Inflammatory macrophage treated with lipopolysaccharide for 4 hours (primary cell): Measurements from ENCODE around the gene CTF1.
A peak's percentile ranks its signal among the peaks of the same experiment; 100 is the strongest.
"Not testable (repeated sequence)": the region's sequence is repeated elsewhere in the genome, so short reads cannot be mapped to it uniquely, and the experiment has no call there.

ENCODE experiments used
- DNase-seq: peaks from one replicate; pipeline ENCODE4 v3.0.0-alpha.2; 2020

Gene CTF1

GRCh38 chr16:30896261-30896888 lies at the start of gene CTF1:
Gene CTF1, plus strand, starts transcription at chr16:30896614. Its CDS starts 30 bp downstream, at chr16:30896644.
- no peak for DNase-seq

DNA sequence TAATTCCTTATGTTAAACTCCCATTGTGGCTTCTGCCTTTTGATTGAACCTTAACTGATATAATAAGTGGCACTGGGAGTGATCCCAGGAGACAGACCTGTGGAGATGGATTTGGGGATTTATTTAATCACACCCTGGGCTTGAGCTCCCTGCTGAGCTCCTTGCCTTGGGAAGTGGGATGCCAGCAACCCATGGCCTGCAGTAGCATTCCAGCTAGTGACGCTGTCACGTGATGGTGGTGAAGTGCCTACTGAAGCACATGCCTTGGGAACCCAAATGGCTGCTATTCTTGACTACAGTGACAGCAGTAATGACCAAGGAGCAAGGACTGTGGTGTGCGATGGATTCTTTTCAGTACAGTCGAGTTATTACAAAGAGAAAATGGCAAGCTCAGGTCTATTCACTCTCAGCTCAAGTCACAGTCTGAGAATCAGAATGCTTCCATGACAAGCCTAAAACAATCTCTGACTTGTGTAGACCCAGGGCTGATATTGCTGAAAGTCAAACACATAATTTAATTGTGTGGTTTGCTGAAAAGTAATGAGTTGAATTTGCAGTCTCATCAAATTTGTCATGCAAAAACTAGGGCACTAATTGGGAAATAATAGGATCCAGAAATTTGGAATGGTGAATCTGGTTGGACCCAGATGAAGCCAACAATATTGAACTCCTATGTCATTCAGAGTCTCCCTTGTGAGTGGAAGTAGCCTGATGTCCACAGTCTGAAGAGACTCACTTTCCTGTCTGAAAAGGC lies 49.6 kb upstream of the CTF1 start:
- DNase-seq, result no peak

GRCh38 chr16:30850246-30850645 lies 46.2 kb upstream of the CTF1 start:
- no peak for DNase-seq

DNA sequence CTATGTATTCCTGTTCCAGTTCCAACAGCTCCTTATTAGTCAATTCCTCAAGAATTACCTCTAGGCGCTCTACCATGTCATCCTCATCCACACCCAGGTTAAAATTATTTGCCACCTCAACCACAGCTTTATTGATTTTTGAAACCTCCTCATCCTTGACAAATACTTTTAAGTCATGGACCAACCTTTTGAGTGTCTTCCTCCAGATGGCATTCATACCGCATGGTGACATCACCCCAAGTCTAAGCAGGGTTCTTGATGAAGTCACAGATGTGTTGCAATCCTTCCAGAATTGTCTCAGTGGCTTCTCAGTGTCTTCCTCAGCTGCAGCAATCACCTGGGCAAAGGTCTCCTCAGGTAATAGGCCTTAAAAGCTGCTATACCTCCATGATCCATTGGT lies 42.7 kb upstream of the CTF1 start:
- DNase-seq, result peak; percentile 44

DNA sequence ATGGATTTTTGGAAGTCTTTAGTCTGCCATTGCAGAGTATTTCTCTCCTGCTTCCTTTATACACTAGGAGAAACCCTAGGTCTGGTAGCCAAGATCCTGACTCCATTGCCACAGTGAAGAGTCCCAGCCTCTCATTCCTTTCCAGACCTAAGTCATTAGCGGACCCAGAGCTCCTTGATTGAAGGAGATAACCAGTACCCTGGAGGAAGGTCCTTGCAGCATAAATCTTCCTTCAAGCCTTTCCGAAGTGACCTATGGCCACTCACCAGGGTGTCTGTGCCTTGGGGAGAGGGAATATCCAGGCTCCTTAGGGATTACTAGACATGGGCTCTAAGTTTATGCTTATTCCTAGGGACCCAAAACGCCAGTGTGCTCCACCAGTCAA lies 38.3 kb upstream of the CTF1 start:
- no peak for DNase-seq

DNA sequence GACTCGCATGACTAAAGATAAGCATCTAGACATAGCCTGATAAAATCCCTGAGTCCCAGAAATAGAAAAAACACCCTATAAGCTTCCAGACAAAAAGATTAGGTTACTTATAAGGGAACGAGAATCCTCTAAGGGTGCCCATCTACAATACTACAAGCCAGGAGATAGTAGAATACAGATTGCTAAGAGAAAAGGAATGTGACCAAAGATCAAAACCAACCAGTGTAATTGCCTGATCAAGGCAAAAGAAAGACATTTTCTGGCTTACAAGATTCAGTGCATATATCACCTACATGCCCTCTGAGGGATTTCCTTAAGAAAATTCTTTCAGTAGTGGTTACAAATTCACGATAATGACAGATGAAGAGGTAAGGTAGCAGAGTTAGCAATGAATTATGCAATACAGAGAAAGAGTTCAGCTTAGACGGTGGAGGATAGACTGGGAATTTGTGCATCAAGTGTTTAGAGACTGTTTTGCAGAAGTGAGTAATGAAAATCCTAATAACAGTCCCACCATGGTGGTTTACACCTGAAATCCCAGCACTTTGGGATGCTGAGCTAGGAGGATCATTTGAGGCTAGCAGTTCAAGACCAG lies 37.5 kb upstream of the CTF1 start:
- no peak for DNase-seq

DNA sequence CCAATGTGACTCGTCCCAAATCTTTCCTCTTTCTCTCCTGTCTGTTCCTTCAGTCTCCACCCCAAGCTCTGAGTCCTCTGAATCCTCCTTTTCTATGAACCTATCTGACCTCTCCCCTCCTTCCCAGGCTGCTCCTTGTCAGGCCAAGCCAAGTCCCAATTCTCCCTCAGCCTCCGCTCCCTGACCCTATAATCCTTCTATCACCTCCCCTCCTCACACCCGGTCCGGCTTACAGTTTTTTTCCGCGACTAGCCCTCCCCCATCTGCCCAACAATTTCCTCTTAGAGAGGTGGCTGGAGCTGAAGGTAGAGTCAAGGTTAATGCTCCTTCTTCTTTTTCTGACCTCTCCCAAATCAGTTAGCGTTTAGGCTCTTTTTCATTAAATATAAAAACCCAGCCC lies 35.7 kb upstream of the CTF1 start:
- not testable (repeated sequence) for DNase-seq

- not testable (repeated sequence) for DNase-seq
Observed at GRCh38 chr16:30863178-30863577, 33.2 kb upstream of the CTF1 start.

GRCh38 chr16:30866031-30866430 lies 30.4 kb upstream of the CTF1 start:
- no peak for DNase-seq

DNA sequence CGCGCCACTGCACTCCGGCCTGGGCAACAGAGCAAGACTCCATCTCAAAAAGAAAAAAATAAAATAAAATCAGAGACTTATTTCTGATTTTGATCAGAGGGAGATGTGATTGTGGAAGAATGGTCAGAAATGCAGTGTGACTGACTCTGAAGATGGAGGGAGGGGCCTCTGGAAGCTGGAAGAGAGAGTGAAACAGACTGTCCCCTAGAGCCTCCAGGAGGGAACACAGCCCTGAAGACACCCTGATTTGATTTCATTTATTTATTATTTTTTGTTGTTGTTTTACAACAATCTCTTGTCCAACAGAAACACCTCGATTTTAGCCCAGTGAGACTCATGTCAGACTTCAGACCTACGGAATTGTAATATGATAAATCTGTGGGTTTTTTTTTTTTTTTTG lies 28.7 kb upstream of the CTF1 start:
- DNase-seq, result peak; percentile 15

GRCh38 chr16:30870904-30871303 lies 25.5 kb upstream of the CTF1 start:
- no peak for DNase-seq

DNA sequence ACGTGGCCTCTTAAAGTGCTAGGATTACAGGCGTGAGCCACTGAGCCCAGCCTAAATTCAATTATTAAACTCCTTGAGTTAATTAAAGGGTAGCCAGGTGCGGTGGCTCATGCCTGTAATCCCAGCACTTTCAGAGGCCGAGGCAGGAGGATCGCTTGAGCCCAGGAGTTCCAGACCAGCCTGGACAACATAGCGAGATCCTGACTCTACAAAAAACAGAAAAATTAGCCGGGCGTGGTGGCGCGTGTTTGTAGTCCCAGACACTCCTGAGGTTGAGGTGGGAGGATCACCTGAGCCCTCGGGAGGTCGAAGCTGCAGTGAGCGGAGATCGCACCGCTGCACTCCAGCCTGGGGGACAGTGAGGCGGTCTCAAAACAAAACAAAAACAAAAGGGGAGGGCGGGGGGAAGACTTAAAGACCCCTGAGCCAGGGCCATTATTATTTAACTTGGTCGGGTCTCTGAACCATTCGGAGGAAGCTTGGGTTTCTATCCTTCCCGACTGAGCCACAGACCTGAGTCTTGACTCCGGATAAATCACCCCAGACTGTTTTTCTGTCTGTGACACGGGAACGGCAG lies 22.1 kb upstream of the CTF1 start:
- DNase-seq, result no peak

- DNase-seq, result peak; percentile 91
Observed at GRCh38 chr16:30874821-30875717, 21.3 kb upstream of the CTF1 start.

GRCh38 chr16:30875871-30876801 lies 20.3 kb upstream of the CTF1 start:
- DNase-seq, result peak; percentile 69

GRCh38 chr16:30876867-30877266 lies 19.5 kb upstream of the CTF1 start:
- no peak for DNase-seq

DNA sequence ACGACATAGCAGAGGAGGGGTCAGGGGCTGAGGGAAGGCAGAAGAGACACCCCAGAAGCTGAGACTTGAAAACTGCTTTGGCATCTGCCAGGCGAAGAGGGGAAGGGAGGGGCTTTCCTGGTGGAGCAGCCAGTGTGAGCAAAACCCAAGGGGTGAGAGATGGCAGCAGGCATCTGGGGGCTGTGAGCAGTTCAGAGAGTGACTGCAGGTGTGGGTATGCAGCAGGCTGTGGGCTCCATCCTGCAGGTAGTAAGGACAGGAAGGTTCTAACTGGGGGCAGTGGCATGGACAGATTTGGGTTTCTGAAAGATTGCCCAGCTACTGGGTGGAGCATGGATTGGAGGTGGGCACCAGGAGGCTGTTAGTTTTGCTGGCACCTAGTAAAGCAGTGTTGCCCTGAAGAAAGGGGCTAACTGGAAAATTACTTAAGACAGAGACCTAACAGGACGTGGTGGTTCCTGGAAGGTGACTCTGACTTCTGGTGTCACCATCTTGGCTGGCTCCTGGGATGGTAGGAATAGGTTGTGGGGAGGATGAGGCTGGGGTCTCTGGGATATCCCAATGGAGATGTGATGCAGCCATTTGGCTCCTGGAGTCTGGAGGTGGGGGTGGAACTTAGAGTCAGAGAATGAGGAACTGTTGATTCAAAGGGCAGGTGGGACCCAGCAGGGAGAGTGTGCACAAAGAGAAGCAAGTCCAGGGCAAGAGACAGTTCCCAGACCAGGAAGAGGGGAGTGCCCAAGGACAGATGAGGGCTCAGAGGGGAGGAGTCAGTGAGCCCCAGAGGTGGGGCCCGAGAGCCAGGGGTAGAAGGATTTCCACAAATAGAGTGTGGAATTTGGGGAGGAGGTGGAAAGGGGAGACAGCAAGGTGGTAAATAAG lies 13.7 kb upstream of the CTF1 start:
- DNase-seq, result no peak

- no peak for DNase-seq
Observed at GRCh38 chr16:30884760-30885159, 11.7 kb upstream of the CTF1 start.

GRCh38 chr16:30885196-30885595 lies 11.2 kb upstream of the CTF1 start:
- no peak for DNase-seq

DNA sequence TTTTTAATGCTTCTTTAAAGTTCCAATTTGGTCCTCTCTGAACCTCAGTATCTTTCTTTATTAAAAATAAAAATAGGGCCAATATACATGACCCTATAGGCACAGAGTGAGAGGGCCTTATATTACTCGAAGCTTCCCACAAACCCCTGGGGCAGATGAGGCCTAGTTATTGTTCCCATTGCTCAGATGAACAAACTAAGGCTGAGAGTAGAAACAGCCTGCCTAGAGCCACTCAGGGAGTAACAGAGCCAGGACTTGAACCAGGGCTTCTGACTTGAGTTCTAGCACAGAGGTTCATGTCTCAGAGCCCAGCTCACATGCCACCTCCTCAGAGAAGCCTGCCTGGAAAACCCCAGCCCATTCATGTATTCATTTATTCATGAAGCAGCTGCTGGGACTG lies 10.3 kb upstream of the CTF1 start:
- DNase-seq, result no peak

- no peak for DNase-seq
Observed at GRCh38 chr16:30887927-30888326, 8.5 kb upstream of the CTF1 start.
